GM21529 (cell line): ENCODE data around the gene POLR2I.
"Not testable (repeated sequence)": the region's sequence is repeated elsewhere in the genome, so short reads cannot be mapped to it uniquely, and the experiment has no call there.

Experiments
- ATAC-seq: cut with Tn5 transposase; IDR thresholded peaks from one replicate; pipeline ENCODE4 v1.9.1; 2021; ENCODE audit not compliant: unreplicated experiment

The POLR2I gene

GRCh38 chr19:36101550-36102327, 12.9 kb downstream of the POLR2I start:
- no peak for ATAC-seq

- no peak for ATAC-seq
Observed at GRCh38 chr19:36100476-36100875, 14.2 kb downstream of the POLR2I start.

DNA sequence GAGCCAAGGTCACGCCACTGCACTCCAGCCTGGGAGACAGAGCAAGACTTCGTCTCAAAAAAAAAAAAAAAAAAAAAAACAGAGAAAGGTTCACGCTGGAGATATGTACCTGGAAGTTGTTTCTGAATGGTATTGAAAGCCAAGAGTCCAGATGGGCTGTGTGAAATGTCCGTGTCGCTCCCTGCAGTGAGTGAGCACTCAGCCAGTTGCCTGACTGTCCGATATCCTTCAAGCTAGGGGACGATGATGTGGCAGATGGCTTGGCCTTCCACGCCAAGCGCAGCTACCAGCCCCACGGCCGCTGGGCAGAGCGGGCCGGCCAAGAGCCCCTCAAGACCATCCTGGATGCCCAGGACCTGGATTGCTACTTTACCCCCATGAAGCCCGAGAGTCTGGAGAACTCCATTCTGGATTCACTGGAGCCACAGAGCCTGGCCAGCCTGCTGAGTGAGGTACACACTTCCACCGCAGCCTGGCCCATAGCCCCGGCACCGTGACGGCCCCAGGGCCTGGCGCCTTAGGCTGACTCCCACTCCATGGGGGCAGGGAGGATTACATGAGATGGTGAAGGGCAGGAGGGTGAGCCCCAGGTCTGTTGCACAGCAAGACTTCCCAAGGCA, 15.4 kb downstream of the POLR2I start:
- no peak for ATAC-seq

DNA sequence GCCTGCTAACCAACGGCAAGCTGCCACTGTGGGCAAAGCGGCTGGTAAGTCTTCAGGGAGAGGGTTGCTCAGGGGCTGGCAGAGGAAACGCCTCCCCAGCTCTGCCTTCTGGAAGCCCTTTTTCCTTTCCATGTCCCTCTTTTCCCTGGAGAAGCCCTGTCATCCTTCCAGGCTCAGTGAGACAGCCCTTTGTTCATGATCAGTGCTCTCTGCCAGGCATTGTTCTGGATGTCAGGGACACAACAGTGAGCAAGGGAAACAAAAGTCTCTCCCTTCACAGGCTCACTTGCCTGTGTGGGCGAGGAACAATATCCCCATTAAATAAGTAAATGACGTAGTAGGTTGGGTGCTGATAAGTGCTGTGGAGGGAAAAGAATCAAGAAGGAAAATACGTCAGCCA, 17.6 kb downstream of the POLR2I start:
- ATAC-seq = no peak

- ATAC-seq = peak; percentile 14
Observed at GRCh38 chr19:36093687-36094086, 21.0 kb downstream of the POLR2I start.

GRCh38 chr19:36093146-36093662, 21.5 kb downstream of the POLR2I start:
- ATAC-seq = peak; percentile 55

GRCh38 chr19:36092566-36092965, 22.1 kb downstream of the POLR2I start:
- no peak for ATAC-seq

GRCh38 chr19:36090910-36091695, 23.6 kb downstream of the POLR2I start:
- no peak for ATAC-seq

DNA sequence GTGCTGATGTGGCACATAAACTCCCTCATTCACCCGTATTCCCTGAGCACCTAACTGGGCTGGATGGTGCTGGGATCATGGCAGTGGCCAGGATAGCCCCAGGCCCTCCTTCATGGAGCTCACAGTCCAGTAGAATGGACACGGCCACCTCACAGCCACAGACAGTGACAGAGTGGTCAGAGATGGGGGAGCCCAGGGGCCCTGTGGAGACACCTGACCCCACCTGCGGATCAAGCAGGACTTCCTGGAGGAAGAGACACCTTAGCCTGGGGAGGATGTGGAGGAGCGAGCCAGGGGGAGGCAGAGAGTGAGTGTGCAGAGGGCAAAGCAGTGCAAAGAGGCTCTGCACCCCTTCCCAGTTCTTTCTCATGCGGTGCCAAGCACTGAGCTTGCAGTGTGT, 24.8 kb downstream of the POLR2I start:
- no peak for ATAC-seq

DNA sequence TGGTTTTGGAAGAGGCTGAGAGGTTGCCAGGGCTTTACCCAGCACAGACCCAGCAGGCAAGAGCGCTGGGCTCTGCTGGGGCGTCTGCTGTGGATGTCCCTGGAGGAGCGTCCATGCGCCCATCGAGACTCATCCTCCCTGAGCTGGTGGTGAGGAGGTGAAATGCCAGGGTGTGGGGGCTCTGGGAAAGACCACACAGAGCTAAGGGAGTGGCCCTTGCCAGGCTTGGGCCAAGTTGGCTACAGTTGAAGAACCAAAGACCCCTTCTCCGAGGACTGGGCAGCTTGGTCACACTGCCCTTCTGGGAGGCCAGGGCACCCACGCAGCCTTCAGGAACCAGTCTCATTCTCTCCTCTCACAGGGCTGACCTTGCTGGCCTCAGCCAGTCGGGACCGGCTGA, 28.3 kb downstream of the POLR2I start:
- ATAC-seq = no peak

DNA sequence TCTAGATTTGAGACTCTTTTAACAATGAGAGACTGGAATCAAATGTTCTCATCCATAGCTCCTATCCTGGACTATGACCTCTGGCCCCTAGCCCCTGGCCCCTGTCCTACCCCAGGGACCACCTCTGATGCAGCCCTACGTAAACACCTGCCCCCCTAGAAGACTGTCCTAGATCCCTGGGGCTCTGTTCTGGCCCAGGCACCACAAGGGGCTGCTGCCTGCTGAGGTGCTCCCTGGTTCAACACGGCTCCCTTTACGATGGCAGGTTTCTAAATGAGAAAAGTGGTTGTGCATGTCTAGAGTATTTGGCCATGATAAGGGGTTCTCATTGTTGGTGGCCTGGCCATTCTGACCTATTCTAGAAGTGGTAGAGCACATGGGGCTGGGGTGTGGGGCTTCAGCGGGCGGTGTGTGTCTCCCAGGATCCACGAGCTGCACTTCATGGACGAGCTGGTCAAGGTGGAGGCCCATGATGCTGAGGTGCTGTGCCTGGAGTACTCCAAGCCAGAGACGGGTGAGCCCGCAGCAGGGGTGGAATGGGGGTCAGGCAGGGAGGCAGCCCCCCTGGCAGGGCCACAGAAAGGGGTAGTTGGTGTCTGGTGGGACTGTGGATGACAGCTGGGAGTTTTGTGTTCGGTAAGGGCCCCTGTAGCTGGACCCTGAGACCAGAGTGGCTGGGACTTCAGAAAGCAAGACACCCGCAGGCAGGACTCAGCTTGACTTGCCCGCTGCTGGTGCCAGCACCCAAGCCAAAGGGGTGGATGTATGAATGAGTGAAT, 30.3 kb downstream of the POLR2I start:
- no peak for ATAC-seq

- no peak for ATAC-seq
Observed at GRCh38 chr19:36082916-36083315, 31.8 kb downstream of the POLR2I start.

DNA sequence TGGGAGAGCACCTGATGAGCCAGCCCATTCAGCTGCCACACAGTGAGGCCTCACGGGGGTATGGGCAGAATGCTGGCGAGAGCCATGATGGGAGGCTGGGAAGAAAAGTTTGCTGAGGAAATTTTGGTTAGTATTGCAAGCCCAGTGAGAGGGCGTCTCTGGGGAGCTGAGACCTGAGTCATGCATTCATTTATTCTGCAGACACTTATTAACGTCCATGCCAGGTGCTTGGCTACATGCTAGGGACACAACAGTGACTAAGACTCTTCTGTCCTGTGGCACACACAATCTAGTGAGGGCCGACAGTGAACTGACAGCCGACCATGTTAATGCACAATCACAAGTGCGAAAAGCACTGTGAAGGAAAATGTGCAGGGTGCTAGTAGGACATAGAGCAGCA, 32.8 kb downstream of the POLR2I start:
- ATAC-seq = no peak

- ATAC-seq = no peak
Observed at GRCh38 chr19:36081385-36081784, 33.3 kb downstream of the POLR2I start.

- no peak for ATAC-seq
Observed at GRCh38 chr19:36079389-36079945, 35.2 kb downstream of the POLR2I start.

DNA sequence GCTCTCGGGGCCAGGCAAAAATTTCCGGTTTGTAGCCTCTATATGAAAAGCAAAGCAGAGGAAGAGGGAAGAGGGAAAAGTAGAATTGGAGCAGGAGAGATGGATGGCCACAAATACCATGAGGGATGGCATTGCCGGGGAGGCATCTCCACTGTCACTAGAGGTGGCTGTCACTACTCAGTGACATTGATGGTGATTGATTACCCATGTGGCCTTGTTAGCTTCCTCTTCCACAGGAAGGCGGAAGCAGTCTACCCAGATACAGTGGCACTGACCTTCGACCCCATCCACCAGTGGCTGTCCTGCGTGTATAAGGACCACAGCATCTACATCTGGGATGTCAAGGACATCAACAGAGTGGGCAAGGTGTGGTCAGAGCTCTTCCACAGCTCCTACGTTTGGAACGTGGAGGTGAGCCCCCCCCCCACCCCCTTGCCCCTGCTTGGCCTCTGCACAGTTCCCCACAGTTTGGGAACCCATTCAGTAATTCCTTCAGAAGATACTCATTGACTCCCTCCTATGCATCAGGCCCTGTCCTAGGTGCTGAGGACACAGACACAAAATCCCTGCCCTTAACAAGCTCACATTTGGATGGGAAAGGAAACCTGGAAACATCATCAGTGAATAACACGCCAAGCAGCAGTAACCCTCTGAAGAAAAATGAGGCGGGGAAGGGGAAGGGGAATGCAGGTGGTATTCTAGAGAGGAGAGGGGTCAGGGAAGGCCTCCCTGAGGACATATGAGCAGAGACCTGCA, 41.4 kb downstream of the POLR2I start:
- ATAC-seq = no peak

DNA sequence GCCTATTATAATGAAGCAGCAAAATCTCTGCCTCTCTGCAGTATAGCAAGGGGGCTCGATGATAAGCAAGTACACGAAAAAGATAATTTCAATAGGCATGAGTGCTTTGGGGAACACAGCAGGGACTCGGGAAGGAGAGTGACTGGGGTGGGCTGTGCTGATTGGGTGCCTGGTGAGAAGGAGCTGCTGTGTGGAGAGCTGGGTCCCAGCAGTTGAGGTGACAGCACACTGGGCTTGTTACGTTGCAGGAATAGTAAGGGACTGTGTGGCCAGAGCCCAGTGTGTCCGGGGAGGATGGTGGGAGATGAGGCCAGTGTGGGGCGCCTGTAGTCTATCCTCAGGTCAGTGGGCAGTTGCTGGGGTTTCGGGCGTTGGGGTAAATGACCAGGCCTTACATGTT, 42.6 kb downstream of the POLR2I start:
- no peak for ATAC-seq

- ATAC-seq = not testable (repeated sequence)
Observed at GRCh38 chr19:36068810-36069499, 45.7 kb downstream of the POLR2I start.

- no peak for ATAC-seq
Observed at GRCh38 chr19:36067681-36068080, 47.0 kb downstream of the POLR2I start.
